Brain pericyte (primary cell): ENCODE data around the gene DCANP1.

ENCODE experiments used
- DNase-seq: peaks from one replicate; pipeline ENCODE4 v3.0.0-alpha.2; 2012; ENCODE audit warnings: low read depth, low spot score

DCANP1 gene

GRCh38 chr5:135480511-135480910, 33.4 kb upstream of the DCANP1 start:
- DNase-seq, result no peak

GRCh38 chr5:135478938-135479337, 31.8 kb upstream of the DCANP1 start:
- DNase-seq, result no peak

- DNase-seq, result no peak
Measured at GRCh38 chr5:135477613-135478066, 30.5 kb upstream of the DCANP1 start.

DNA sequence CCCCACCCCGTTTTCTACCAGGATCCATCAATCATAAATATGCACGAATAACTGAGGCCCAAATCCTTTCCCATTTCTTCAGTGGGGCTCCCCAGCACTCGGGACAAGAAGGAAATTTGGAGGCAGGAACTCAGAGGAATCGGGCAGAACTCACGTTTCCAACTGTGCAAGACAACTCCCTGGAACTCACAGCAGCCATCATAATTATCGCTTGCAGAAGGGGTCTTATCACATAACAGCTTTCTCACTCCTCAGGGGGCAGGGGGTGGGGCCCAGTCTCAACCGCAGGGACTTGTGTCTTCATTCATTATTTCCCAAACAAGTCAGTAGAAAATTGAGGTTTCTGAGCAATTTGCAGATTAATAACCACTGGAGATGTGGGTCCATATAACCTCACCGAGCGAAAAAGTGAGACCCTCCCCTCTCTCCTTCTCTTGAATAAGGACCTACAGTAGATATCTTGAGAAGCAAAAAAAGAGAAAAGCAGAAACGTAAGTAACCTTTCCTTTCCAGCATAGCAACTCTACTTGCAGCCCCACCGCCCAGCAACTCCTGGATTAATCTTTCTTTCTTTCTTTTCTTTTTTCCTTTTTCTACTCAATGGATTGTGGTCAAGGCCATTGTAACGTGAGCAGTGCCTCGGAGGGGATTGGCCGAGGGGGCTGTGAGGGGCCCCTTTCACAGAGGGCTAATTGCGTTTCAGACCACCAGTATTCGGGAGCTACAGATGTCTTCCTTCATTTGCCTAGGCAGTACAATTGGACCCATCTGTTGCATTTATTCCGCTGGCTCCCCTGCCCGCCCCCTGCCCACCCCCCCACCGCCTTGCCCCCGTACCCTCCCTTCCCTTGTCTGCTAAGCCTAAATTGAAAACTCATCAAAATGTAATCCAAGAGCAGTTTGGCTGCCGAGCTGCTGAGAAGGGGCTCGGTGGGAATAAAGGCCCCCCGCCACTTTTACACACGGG, 29.8 kb upstream of the DCANP1 start:
- no peak for DNase-seq

- no peak for DNase-seq
Measured at GRCh38 chr5:135473956-135474670, 27.0 kb upstream of the DCANP1 start.

DNA sequence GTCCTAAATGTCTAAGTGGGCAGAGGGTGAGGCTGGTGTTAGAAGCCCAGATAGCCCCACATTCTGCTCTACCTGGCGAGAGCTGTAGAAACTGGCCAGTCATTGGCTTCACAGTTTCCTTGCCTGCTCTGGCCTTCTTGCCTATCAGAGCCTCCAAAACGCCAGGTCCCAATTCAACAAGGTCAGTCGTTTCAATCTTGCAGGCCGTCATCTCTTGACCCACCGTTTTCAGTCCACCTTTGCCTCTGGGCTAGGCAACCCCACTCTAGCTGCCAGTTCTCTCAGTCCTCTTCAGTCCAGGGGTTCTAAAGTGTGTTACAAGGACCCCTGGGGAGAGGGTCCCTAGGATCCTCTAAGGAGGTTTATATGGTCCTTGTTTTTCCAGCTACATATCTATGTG, 25.0 kb upstream of the DCANP1 start:
- DNase-seq, result no peak

- DNase-seq, result no peak
Measured at GRCh38 chr5:135471726-135472125, 24.6 kb upstream of the DCANP1 start.

- DNase-seq, result no peak
Measured at GRCh38 chr5:135469911-135470310, 22.8 kb upstream of the DCANP1 start.

- DNase-seq, result no peak
Measured at GRCh38 chr5:135468541-135468940, 21.4 kb upstream of the DCANP1 start.

DNA sequence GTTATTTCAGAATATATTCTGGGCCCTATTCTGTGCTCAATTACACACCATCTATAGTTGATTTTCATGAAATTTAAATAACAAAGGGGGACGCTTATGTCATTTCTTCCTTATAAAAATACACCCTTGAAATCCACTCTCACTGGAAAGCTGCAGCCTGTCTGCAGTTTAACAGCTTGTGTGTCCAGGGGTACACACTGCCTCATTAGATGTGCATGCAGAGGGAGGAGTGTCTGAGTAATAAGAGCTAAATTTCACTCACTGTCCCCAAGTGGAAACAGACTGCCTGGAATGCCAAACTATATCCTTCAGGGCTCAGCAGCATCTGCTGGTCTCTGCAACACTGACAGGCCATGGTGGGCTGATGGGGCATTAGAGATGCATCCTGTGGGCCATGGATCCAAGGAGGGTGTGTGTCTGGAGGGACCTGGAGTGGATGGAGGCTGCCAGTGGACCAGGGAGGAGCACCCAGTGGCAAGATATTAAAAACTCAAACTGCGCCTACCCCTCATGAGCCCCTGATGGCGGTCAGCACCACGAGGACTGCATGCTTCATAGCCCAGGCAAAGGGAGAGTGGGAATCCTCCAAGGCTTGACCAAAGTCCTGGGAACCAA, 20.8 kb upstream of the DCANP1 start:
- DNase-seq, result no peak

DNA sequence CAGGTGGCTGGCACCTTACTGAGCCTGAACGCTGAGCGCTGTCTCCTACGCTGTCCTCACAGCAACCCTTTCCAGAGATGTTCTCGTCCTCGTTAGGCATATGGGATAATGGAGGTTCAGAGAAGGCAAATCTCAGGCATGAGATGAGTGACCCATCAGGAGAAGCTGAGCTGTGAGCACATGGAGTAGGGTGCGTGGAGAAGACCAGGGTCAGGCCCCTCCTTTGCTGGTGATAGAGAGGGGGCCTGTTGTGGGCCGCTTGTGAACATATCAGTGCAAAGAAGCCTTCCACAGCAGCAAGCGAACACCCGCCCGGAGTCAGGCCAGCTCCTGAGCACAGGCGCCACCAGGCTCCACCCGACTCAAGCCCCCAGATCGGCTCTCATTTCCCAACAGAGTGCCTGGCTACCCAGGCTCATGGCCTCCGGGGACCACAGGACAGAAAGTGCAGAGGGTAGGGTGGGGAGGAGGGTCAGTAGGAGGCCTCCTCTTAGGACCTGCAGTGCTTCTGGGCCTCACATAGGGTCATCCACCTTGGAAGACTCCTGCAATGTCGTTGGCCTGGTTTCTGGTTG, 20.0 kb upstream of the DCANP1 start:
- no peak for DNase-seq

DNA sequence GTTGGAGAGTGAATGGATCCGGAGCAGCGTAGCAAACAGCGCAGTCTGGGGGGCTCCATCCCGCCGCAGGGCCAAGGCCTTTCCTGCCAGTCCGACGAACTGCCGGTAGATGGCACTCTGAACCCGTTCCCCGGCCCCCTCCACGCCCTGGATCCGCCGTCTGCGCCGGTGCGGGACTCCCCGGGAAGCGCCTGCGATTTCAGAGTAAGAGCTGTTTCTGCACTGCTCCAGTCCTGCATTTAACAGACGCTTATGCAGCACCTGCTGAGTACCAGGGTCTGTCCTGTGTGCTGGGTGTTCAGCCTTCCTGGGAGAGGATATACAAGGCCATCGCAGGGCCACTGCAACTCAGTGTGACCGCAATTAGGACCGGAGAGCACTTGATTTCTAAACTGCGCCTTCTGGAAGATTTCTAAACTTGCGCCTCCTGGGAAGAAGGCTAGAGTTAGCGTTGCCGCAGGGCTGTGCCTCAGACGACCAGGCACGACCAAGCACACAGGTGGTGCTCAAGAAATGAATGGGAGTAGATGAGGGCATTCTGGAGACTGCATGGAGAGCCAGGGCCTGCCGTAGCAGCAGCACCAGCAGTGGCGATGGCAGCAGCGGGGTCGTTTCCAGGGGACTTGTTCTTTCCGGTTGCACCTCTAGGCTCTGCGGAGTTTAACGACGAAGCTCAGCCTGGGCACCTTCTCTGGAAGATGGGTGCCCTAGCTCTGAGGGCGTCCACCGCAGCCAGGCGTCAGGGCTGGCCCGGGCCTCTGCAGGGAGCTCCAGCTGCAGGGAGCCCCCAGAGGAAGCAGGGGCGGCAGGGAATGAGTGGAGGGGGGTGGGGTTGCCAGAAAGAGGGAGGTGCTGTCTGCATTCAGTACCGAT, 19.3 kb upstream of the DCANP1 start:
- DNase-seq, result peak; percentile 36

GRCh38 chr5:135465391-135466122, 18.4 kb upstream of the DCANP1 start:
- no peak for DNase-seq

DNA sequence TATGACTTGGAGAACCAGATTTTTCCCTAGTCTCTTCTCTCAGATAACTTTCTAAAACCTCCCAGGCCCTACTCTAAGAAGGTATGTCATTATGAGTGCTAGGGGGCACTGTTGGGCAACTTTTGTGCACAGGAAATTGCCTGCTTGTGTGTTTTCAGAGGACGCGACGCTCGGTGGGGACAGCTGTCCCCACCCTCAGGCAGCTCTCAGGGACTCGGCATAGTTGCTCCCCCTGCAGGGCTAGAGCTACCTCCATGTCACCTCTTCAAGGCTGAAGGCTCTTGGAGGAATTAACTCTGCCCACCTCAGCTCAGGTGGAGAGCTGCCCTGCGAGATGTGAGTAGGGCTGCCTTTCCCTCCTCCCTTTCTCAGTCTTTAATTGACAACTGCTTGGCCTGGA, 15.2 kb upstream of the DCANP1 start:
- no peak for DNase-seq

DNA sequence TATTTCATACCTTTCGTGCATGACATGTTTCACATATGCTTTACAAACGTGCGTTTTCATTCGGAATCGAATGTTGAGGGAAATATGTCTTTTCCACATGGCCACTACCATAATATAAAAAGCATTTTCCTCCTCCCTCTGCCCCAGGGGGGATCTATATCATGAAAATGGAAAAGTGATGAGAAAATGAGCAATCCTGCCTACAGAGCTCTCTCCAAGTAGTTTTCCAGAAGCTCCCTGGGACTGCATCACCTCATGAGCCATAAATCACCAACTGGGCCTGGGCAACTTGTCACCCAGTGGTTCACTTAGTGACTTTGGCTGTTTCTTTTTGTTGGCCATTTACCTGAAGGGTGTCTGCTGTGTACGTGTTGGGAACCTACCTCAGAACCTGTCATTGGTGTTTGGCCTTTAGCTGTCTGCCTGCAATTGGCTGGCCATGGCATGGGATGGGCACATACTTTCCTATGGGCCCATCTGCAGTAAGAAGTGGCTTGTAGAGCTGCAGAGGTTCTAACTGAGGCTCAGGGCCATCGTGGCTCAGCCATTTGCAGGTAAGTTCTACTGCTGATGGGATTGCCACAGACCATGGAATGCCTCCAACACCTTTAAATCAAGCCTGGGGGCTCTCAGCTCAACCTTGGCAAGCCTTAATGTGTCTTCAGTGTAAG, 14.5 kb upstream of the DCANP1 start:
- DNase-seq, result no peak

- DNase-seq, result no peak
Measured at GRCh38 chr5:135460246-135461033, 13.3 kb upstream of the DCANP1 start.

DNA sequence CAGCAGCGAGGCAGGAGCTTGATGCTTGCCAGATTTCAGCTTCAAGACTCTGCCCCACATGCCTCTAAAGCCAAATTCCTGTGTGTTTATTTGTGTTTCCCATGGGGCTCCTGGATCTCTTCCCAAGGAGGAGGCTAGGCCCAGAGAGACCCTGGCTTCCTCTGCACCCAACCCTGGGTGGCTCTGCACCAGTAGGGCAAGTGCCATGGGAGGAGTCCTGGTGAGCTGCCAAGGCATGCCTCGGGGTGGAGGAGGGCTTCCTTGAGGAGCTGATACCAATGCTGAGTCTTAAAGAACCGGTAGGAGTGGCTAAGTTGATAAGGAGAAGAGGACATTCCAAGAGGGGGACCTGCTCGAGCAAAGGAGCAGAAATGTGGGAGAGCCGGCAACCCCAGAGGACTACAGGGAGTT, 11.8 kb upstream of the DCANP1 start:
- DNase-seq, result no peak

GRCh38 chr5:135458356-135458755, 11.2 kb upstream of the DCANP1 start:
- no peak for DNase-seq
